Memory B cell (primary cell): ENCODE measurements around the gene FBXO48.

Experiments
- ATAC-seq: fragments of 150-1000 bp; cut with Tn5 transposase; 2 replicates; pipeline ENCODE4 v1.10.0; 2021; ENCODE audit warnings: low read depth, mild to moderate bottlenecking, moderate library complexity
- DNase-seq, 2 donors: peaks; one replicate each; pipeline ENCODE4 v3.0.0; 2022; ENCODE audit warnings: low spot score in 2 of 2
- H3K27ac Mint-ChIP-seq: one replicate; pipeline ENCODE4 v1.8.0; 2022; ENCODE audit warnings: mild to moderate bottlenecking, moderate library complexity, mixed read lengths
- H3K27me3 Mint-ChIP-seq: one replicate; pipeline ENCODE4 v1.8.0; 2022; ENCODE audit warnings: mixed read lengths
- H3K36me3 Mint-ChIP-seq: one replicate; pipeline ENCODE4 v1.8.0; 2022; ENCODE audit warnings: mild to moderate bottlenecking, mixed read lengths
- H3K4me1 Mint-ChIP-seq: one replicate; pipeline ENCODE4 v1.8.0; 2022; ENCODE audit warnings: mixed read lengths
- H3K4me3 Mint-ChIP-seq: one replicate; pipeline ENCODE4 v1.8.0; 2022; ENCODE audit warnings: mild to moderate bottlenecking, moderate library complexity, mixed read lengths
- H3K9me3 Mint-ChIP-seq: one replicate; pipeline ENCODE4 v1.8.0; 2022; ENCODE audit warnings: mixed read lengths

The FBXO48 gene

GRCh38 chr2:68487773-68488355, 20.8 kb upstream of the FBXO48 start:
- peaks cover 2% of the 10 kb centered on the region for H3K36me3 Mint-ChIP-seq
- peak; percentile 50 for ATAC-seq
- H3K4me1 Mint-ChIP-seq = peaks cover 2% of the 10 kb centered on the region
- no peaks in the 10 kb centered on the region for H3K27me3 Mint-ChIP-seq
- no peak for DNase-seq
- H3K4me3 Mint-ChIP-seq = no peak overlapping the region
- no peak overlapping the region for H3K27ac Mint-ChIP-seq
- no peaks in the 10 kb centered on the region for H3K9me3 Mint-ChIP-seq

- H3K4me1 Mint-ChIP-seq = peaks cover 2% of the 10 kb centered on the region
- peaks cover 2% of the 10 kb centered on the region for H3K36me3 Mint-ChIP-seq
- ATAC-seq = no peak
- no peak overlapping the region for H3K4me3 Mint-ChIP-seq
- DNase-seq = no peak
- no peaks in the 10 kb centered on the region for H3K27me3 Mint-ChIP-seq
- H3K9me3 Mint-ChIP-seq = no peaks in the 10 kb centered on the region
- no peak overlapping the region for H3K27ac Mint-ChIP-seq
Observed at GRCh38 chr2:68483011-68483410, 15.9 kb upstream of the FBXO48 start.

- peaks cover 5% of the 10 kb centered on the region for H3K36me3 Mint-ChIP-seq
- no peak for DNase-seq
- ATAC-seq = no peak
- H3K27ac Mint-ChIP-seq = no peak overlapping the region
- H3K9me3 Mint-ChIP-seq = no peaks in the 10 kb centered on the region
- no peaks in the 10 kb centered on the region for H3K27me3 Mint-ChIP-seq
- no peak overlapping the region for H3K4me3 Mint-ChIP-seq
- H3K4me1 Mint-ChIP-seq = no peaks in the 10 kb centered on the region
Observed at GRCh38 chr2:68482296-68482820, 15.3 kb upstream of the FBXO48 start.

- Mint-ChIP-seq H3K9me3 (no peaks in the 10 kb centered on the region), H3K27ac (no peak overlapping the region), H3K36me3 (peaks cover 5% of the 10 kb centered on the region), H3K4me1 (no peaks in the 10 kb centered on the region), H3K27me3 (no peaks in the 10 kb centered on the region), H3K4me3 (no peak overlapping the region)
- DNase-seq (no peak), ATAC-seq (no peak)
Observed at GRCh38 chr2:68478688-68479087, 11.6 kb upstream of the FBXO48 start.

- Mint-ChIP-seq H3K4me1 (no peaks in the 10 kb centered on the region), H3K27me3 (no peaks in the 10 kb centered on the region), H3K36me3 (peaks cover 5% of the 10 kb centered on the region), H3K4me3 (no peak overlapping the region), H3K27ac (no peak overlapping the region), H3K9me3 (no peaks in the 10 kb centered on the region)
- DNase-seq = no peak
- ATAC-seq = no peak
Observed at GRCh38 chr2:68476454-68476853, 9.4 kb upstream of the FBXO48 start.

GRCh38 chr2:68475576-68475975, 8.5 kb upstream of the FBXO48 start:
- H3K4me3 Mint-ChIP-seq = no peak overlapping the region
- no peaks in the 10 kb centered on the region for H3K27me3 Mint-ChIP-seq
- no peak for DNase-seq
- peaks cover 5% of the 10 kb centered on the region for H3K36me3 Mint-ChIP-seq
- no peaks in the 10 kb centered on the region for H3K9me3 Mint-ChIP-seq
- ATAC-seq = no peak
- H3K27ac Mint-ChIP-seq = no peak overlapping the region
- no peaks in the 10 kb centered on the region for H3K4me1 Mint-ChIP-seq

GRCh38 chr2:68475110-68475509, 8.0 kb upstream of the FBXO48 start:
- Mint-ChIP-seq H3K27ac (no peak overlapping the region), H3K36me3 (peaks cover 5% of the 10 kb centered on the region), H3K4me3 (no peak overlapping the region), H3K27me3 (no peaks in the 10 kb centered on the region), H3K4me1 (no peaks in the 10 kb centered on the region), H3K9me3 (no peaks in the 10 kb centered on the region)
- no peak for ATAC-seq
- no peak for DNase-seq

GRCh38 chr2:68472796-68473414, 5.8 kb upstream of the FBXO48 start:
- DNase-seq = no peak
- Mint-ChIP-seq H3K36me3 (peaks cover 3% of the 10 kb centered on the region), H3K27me3 (no peaks in the 10 kb centered on the region), H3K27ac (no peak overlapping the region), H3K4me1 (peaks cover 6% of the 10 kb centered on the region), H3K9me3 (no peaks in the 10 kb centered on the region), H3K4me3 (no peak overlapping the region)
- ATAC-seq = no peak

- no peaks in the 10 kb centered on the region for H3K36me3 Mint-ChIP-seq
- H3K4me1 Mint-ChIP-seq = peaks cover 11% of the 10 kb centered on the region
- H3K27me3 Mint-ChIP-seq = no peaks in the 10 kb centered on the region
- DNase-seq (no peak), ATAC-seq (no peak)
- H3K27ac Mint-ChIP-seq = no peak overlapping the region
- no peak overlapping the region for H3K4me3 Mint-ChIP-seq
- H3K9me3 Mint-ChIP-seq = no peaks in the 10 kb centered on the region
Observed at GRCh38 chr2:68471385-68471784, 4.3 kb upstream of the FBXO48 start.

GRCh38 chr2:68469935-68470334, 2.8 kb upstream of the FBXO48 start:
- Mint-ChIP-seq H3K4me3 (no peak overlapping the region), H3K36me3 (no peaks in the 10 kb centered on the region), H3K27me3 (no peaks in the 10 kb centered on the region), H3K27ac (no peak overlapping the region), H3K9me3 (no peaks in the 10 kb centered on the region), H3K4me1 (peaks cover 19% of the 10 kb centered on the region)
- DNase-seq = no peak
- ATAC-seq = no peak

- Mint-ChIP-seq H3K36me3 (no peaks in the 10 kb centered on the region), H3K4me1 (peaks cover 19% of the 10 kb centered on the region), H3K9me3 (no peaks in the 10 kb centered on the region), H3K27me3 (no peaks in the 10 kb centered on the region), H3K27ac (peak overlapping the region; percentile 96), H3K4me3 (peak overlapping the region; percentile 94)
- no peak for DNase-seq
- no peak for ATAC-seq
Observed at GRCh38 chr2:68468801-68469200, 1.7 kb upstream of the FBXO48 start.

GRCh38 chr2:68466778-68467076, 367 bp downstream of the FBXO48 start:
- no peak for ATAC-seq
- no peaks in the 10 kb centered on the region for H3K27me3 Mint-ChIP-seq
- peak overlapping the region; percentile 94 for H3K4me3 Mint-ChIP-seq
- H3K9me3 Mint-ChIP-seq = no peaks in the 10 kb centered on the region
- peaks cover 19% of the 10 kb centered on the region for H3K4me1 Mint-ChIP-seq
- no peaks in the 10 kb centered on the region for H3K36me3 Mint-ChIP-seq
- DNase-seq = no peak
- peak overlapping the region; percentile 96 for H3K27ac Mint-ChIP-seq

GRCh38 chr2:68466361-68466777, 725 bp downstream of the FBXO48 start:
- no peaks in the 10 kb centered on the region for H3K9me3 Mint-ChIP-seq
- H3K4me1 Mint-ChIP-seq = peaks cover 19% of the 10 kb centered on the region
- no peaks in the 10 kb centered on the region for H3K27me3 Mint-ChIP-seq
- H3K27ac Mint-ChIP-seq = peak overlapping the region; percentile 96
- H3K4me3 Mint-ChIP-seq = peak overlapping the region; percentile 94
- peak in 1 of 2 donors; percentile 28 for DNase-seq
- peak; percentile 12 for ATAC-seq
- no peaks in the 10 kb centered on the region for H3K36me3 Mint-ChIP-seq

- Mint-ChIP-seq H3K4me1 (peaks cover 19% of the 10 kb centered on the region), H3K27ac (peak overlapping the region; percentile 33), H3K4me3 (no peak overlapping the region), H3K27me3 (no peaks in the 10 kb centered on the region), H3K36me3 (peaks cover 2% of the 10 kb centered on the region), H3K9me3 (no peaks in the 10 kb centered on the region)
- no peak for ATAC-seq
- no peak for DNase-seq
Observed at GRCh38 chr2:68465081-68465916, 1.8 kb downstream of the FBXO48 start.
